ENCODE measurements around the gene DOCK2. TPM values are rescaled to one million over a fixed set of nuclear protein-coding genes. Genes with fewer than 3 reads are reported as not detected.

DOCK2 gene
- polyA plus RNA-seq, 2 of the 4 experiments (the other 2 are of a cell fraction) = 2.1 to 4.6 TPM

GRCh38 chr5:170112876-170113521 lies 475.9 kb downstream of the DOCK2 start:
- TF ChIP-seq PHF8 (IDR thresholded peaks at IDR 0.05; ENCODE audit: borderline replicate concordance, low read depth) (no peak), JUNB (IDR thresholded peaks at IDR 0.05) (no peak), POLR2A (IDR thresholded peaks at IDR 0.05; ENCODE audit: low read length) (no peak), MAFK (IDR thresholded peaks at IDR 0.05; ENCODE audit: partially characterized antibody) (no peak), RAD21 (conservative IDR thresholded peaks at IDR 0.05 in 1 of 2, IDR thresholded peaks at IDR 0.05 in 1 of 2) (no peak), HEYL (CRISPR knock-in tag; IDR thresholded peaks at IDR 0.05) (no peak), CEBPB (IDR thresholded peaks at IDR 0.05) (no peak), ZSCAN20 (CRISPR knock-in tag; IDR thresholded peaks at IDR 0.05) (no peak), RNF2 (IDR thresholded peaks at IDR 0.05; ENCODE audit: borderline replicate concordance, low read depth) (no peak), RFX5 (IDR thresholded peaks at IDR 0.05) (no peak)
- ChIA-PET CTCF (interaction anchor here (0.6 to 33.1 kb wide), 4 partner anchors 9 to 601 kb away, joined by 3 to 691 read pairs (median 33); no protein-coding TSS in a partner anchor), POLR2A (no interaction called here)
- DNase-seq (ENCODE audit: low read depth in 1 of 2, low spot score in 1 of 2) (no peak), ATAC-seq (0 out of 6 replicates have a peak, but pooled peaks of 1 of the 2 experiments have one; percentile 26), FAIRE-seq (no peak)
- WGBS (ENCODE audit: missing lambda C conversion rate) = 68% methylated on average over 6 of the region's 6 CpGs
- no peak overlapping the region for H3K27ac ChIP-seq
- H3K9me3 ChIP-seq = no peaks in the 10 kb centered on the region
- H3K4me1 ChIP-seq = no peaks in the 10 kb centered on the region
- H3K4me2 ChIP-seq = no peak overlapping the region
- no peak overlapping the region for H3K4me3 ChIP-seq

GRCh38 chr5:170113522-170113900 lies 476.4 kb downstream of the DOCK2 start:
- Histone ChIP-seq H3K27ac (no peak overlapping the region), H3K4me2 (no peak overlapping the region), H3K4me1 (no peaks in the 10 kb centered on the region), H3K4me3 (no peak overlapping the region), H3K9me3 (no peaks in the 10 kb centered on the region)
- ChIA-PET CTCF (interaction anchor here (0.8 to 33.1 kb wide), 5 partner anchors 9 to 71 kb away, joined by 3 to 691 read pairs (median 3); no protein-coding TSS in a partner anchor), POLR2A (no interaction called here)
- no peak for TF ChIP-seq PHF8 (IDR thresholded peaks at IDR 0.05; ENCODE audit: borderline replicate concordance, low read depth)
- TF ChIP-seq TFCP2L1 (CRISPR knock-in tag; IDR thresholded peaks at IDR 0.05) = no peak
- TF ChIP-seq ESRRA (IDR thresholded peaks at IDR 0.05; ENCODE audit: borderline replicate concordance, low read length) = no peak
- no peak for TF ChIP-seq SREBF2 (IDR thresholded peaks at IDR 0.05)
- no peak for TF ChIP-seq RCOR1 (IDR thresholded peaks at IDR 0.05; ENCODE audit: low read depth, low read length)
- no peak for TF ChIP-seq FOSB (CRISPR knock-in tag; IDR thresholded peaks at IDR 0.05)
- no peak for TF ChIP-seq USF2 (IDR thresholded peaks at IDR 0.05)
- TF ChIP-seq HOXA7 (CRISPR knock-in tag; IDR thresholded peaks at IDR 0.05) = no peak
- no peak for TF ChIP-seq CBX2 (IDR thresholded peaks at IDR 0.05; ENCODE audit: borderline replicate concordance, low read depth)
- TF ChIP-seq ZC3H11A (IDR thresholded peaks at IDR 0.05) = no peak
- TF ChIP-seq EHMT2 (IDR thresholded peaks at IDR 0.05; ENCODE audit: low read depth) = no peak
- no peak for TF ChIP-seq CHD4 (IDR thresholded peaks at IDR 0.05; ENCODE audit: borderline replicate concordance)
- no peak for TF ChIP-seq KDM1A (IDR thresholded peaks at IDR 0.05; ENCODE audit: low read depth)
- TF ChIP-seq HDAC2 (IDR thresholded peaks at IDR 0.05) = no peak
- TF ChIP-seq POLR2AphosphoS2 (conservative IDR thresholded peaks at IDR 0.05; ENCODE audit: low read length) = no peak
- no peak for TF ChIP-seq ZNF302 (CRISPR knock-in tag; IDR thresholded peaks at IDR 0.05)
- 82% methylated on average over 3 of the region's 3 CpGs for WGBS (ENCODE audit: missing lambda C conversion rate)
- no peak for FAIRE-seq
- ATAC-seq = no peak
- DNase-seq (ENCODE audit: low read depth in 1 of 2, low spot score in 1 of 2) = no peak

- FAIRE-seq (no peak), DNase-seq (ENCODE audit: low read depth in 1 of 2, low spot score in 1 of 2) (no peak), ATAC-seq (no peak)
- Histone ChIP-seq H3K4me2 (no peak overlapping the region), H3K9me3 (no peaks in the 10 kb centered on the region), H3K27ac (no peak overlapping the region), H3K4me3 (no peak overlapping the region), H3K4me1 (no peaks in the 10 kb centered on the region)
- 57% methylated on average over 7 of the region's 7 CpGs for WGBS (ENCODE audit: missing lambda C conversion rate)
- ChIA-PET POLR2A (no interaction called here), CTCF (interaction anchor here (0.8 to 33.1 kb wide), 4 partner anchors 9 to 70 kb away, joined by 3 to 691 read pairs (median 33); no protein-coding TSS in a partner anchor)
- no peak for TF ChIP-seq REST (IDR thresholded peaks at IDR 0.05)
Measured at GRCh38 chr5:170114271-170114670, 477.2 kb downstream of the DOCK2 start.

Data from A549 (cell line).